ENCODE data around the gene RUNDC1.

DNA sequence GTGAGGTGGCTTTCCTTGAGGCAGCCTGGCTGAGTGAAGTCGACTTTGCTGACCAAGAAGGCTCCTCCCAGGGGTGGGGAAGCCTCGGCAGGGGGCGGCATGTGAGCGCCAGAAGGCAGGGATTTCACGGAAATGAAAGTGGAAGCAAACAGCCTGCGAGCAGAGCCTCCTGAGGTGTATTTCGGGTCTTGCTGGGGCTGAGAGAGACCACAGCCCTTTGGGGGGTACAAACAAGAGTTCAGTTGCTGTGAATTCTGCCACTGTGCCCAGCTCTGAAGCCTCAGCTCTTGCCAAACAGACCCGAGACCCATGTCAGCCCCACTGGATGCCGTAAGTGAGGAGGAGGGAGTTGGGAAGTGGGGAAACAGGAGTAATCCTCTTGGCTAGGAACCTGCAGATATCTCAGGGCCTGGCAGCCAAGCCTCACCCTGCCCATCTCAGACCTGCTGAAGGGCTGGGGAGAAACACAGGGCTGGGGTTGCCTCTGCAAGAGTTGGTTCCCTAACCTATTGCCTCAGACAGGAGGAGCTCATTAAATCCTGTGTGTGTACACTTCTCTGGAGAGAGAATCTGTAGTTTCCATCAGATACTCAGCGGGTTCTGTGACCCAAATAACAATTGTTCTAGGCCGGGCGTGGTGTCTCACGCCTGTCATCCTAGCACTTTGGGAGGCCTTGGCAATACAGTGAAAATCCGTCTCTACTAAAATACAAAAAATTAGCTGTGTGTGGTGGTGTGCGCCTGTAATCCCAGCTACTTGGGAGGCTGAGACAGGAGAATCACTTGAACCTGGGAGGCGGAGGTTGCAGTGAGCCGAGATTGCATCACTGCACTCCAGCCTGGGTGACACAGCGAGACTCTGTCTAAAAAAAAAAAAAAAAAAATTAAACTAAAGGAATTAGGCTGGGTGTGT, 26.5 kb downstream of the RUNDC1 start, which contains the start of gene IFI35:
- TF ChIP-seq, protein P1, sequence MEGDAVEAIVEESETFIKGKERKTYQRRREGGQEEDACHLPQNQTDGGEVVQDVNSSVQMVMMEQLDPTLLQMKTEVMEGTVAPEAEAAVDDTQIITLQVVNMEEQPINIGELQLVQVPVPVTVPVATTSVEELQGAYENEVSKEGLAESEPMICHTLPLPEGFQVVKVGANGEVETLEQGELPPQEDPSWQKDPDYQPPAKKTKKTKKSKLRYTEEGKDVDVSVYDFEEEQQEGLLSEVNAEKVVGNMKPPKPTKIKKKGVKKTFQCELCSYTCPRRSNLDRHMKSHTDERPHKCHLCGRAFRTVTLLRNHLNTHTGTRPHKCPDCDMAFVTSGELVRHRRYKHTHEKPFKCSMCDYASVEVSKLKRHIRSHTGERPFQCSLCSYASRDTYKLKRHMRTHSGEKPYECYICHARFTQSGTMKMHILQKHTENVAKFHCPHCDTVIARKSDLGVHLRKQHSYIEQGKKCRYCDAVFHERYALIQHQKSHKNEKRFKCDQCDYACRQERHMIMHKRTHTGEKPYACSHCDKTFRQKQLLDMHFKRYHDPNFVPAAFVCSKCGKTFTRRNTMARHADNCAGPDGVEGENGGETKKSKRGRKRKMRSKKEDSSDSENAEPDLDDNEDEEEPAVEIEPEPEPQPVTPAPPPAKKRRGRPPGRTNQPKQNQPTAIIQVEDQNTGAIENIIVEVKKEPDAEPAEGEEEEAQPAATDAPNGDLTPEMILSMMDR (IDR thresholded peaks at IDR 0.05), result peak in 10 of 12 donors; percentile 25 to 78 (median 56)
- TF ChIP-seq POLR2A (IDR thresholded peaks at IDR 0.05), result peak in 1 of 2 donors; percentile 34

All from heart left ventricle (tissue), 13 donors.